GM19395 (cell line): ENCODE measurements around the gene FH.

Experiments
- ATAC-seq: cut with Tn5 transposase; IDR thresholded peaks from one replicate; pipeline ENCODE4 v1.9.1; 2021; ENCODE audit warnings: mild to moderate bottlenecking, moderate library complexity; ENCODE audit not compliant: unreplicated experiment

Gene FH

DNA sequence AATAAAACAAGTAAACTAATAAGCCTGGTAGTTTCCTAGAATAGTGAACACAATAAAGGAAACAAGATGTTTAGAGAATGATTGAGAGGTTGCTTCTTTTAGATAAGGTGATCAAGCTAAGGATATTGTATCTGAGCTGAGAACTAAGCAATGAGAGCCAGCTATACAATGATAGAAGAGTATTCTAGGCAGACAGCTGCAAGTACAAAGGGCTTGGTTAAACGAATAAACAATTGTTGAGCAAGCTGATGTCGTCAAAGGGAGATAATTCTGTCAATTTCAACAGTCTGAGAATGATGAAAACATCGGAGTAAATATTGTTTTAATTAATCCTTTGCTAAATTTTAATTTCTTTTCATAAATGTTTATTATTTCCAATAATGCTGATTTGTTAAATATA lies 5.5 kb upstream of the FH start:
- no peak for ATAC-seq

DNA sequence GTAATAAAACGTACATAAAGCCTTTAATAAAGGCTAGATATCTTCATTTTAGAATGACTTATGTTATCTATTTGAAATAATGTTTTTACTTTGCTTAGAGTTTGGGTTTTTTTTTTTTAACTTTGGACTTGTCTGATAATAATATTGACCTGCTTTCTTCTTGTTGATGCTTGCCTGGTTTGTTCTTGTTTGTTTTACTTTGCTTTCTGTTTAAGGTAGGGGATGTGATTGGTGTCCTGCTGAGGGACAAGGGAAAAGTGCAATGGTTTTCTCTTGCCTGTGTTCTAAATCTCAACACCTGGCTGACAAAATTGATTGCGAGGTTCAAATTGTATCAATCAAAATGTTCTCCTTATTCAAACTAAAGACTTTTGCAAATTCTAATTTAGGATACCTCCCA lies 2.2 kb upstream of the FH start:
- ATAC-seq = no peak

DNA sequence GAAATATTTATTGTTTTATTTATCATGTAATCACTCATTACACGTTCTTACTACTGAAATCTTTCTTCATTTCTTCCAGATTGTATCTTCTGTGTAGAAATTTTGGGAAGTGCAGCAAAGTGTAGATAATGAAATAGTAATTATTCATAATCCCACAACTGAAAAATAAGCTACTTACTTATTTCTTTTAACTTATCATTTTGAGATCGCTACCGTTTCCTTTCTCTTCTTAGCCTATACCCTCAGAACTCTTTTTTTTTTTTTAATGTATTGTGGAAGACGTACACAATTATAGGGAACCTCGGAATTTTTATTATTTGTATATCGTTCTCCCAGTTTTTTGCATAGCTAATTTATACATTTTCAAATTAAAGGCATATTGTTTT lies 518 bp upstream of the FH start:
- ATAC-seq = no peak

DNA sequence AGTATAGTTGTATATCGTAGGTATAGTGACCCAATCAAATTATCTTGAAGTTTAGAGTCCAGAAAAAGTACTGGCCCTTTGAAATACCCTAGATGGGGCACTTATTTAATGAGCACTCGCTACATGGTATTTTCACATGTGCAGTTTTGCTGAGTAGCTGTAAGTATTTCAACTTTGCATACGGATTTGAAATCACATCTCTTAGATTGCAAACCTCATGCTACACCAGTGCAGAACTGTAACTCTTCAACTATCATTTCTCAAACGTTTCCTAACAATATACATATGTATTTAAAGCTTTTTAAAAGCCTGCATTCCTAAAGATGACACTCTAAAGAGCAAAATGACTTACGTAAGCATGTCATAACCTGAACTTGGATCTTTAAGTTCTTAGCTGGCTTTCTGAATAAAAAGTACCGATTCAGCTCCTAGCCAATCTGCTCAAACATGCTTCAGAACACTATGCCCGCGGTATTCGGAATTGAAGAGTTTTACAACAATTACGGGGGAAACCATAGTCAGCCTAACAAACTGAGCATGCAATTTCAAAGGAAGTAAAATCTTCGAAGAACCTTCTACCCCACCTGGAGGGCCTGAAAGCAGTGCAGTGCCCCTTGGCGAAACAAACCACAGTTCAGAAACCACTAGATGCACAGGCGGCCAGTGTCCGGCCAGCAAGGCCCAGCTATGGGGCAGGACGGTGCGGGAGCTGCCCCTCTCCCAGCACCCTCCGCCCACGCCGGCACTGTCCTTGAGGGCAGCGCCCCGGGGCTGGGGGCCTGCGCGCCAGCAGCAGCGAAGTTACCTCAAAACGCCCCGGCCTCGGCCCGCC lies 863 bp downstream of the FH start:
- ATAC-seq = peak; percentile 40

DNA sequence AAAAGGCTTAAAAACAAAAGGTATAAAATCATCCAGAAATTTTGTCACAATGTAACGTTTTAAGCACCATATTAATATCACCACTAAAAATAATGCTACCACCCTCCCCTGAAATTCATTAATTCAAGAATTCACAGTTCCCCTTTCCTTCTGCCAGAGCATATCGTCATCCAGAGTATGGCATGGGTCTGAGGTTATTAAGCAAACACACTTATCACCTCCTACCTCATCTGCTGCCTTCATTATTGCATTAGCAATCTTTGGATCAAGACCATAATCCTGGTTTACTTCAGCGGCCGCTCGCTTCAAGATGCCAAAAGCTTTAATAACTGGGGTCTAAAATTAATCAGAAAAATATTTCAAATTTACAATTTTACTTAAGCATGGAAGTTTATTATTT lies 6.2 kb downstream of the FH start:
- no peak for ATAC-seq

DNA sequence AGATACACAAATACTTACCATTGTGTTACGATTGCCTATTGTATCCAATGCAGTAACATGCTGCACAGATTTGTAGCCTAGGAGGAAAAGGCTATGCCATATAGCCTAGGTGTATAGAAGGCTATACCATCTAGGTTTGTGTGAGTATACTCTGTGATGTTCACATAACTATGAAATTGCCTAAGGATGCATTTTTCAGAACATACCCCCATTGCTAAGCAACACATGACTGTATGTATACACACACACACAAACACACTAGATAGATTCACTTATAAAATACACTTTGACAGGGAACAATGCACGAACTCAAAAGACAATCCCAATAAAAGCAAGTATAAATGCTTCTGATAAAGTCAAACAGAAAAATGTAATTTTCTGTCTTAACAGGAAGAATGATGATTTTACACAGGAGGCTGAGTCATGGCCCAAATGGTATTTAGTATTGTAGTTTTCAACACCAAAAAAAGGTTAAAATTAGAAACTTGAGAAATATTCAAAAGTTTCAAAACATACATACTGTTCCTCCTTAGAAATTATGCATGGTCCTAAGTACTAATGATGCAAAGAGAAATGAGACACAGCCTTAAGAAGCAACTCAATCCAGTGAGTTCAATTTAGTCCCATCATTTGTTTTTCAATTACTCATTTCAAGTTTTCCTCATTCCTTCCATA lies 12.2 kb downstream of the FH start:
- no peak for ATAC-seq

DNA sequence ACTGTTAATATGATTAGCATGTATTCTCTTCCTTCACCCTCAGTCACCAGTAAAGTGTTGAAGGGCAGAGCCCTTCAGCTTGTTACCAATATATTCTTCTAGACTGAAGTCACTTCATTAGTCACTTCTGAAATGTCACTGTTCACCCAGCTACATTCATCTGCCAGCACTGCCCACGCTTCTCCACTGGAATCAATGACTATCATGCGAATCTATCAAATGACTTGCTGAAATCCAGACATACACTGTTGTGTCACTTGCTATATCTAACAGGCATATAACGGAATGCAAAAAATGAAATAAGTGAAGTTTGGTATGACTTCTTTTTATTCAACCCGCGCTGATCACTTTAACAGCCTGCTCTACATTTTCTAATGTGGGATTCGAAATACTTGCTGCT lies 16.1 kb downstream of the FH start:
- ATAC-seq = no peak

DNA sequence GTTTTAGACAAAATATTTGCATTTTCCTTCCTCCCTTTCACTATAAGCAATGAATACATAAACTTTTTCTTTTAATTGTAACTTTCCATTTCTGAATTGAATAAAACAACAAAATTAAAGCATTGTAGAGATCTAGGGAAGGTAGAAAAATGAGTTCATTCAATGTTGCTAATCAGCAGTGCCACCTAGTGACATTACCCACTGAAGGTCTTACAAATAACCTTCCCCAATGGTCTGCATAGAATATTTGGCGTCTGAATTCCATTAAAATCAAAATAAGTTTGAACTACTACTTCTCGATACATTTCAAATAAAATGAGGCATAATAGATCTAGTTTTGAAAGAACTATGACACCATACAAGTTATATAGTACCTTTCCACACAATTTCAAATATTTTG lies 19.6 kb downstream of the FH start:
- no peak for ATAC-seq

DNA sequence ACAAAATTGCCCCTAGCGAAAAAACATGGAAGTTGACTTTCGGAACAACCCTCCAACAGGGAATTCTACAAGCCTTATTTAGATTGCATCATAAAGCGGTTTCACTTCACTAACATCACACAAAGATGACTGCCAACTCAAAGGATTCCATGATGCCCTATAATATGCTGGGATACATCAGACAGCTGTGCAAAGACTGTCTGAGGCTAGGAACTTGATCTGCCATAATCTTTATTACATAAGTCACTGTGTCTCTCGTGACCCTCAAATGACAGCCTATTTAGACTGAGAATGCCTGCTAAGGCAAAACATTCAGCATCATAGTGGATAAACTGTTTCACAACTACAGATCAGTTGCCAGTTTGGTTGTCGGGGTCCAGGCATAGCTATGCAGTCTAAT lies 23.8 kb downstream of the FH start:
- ATAC-seq = no peak

DNA sequence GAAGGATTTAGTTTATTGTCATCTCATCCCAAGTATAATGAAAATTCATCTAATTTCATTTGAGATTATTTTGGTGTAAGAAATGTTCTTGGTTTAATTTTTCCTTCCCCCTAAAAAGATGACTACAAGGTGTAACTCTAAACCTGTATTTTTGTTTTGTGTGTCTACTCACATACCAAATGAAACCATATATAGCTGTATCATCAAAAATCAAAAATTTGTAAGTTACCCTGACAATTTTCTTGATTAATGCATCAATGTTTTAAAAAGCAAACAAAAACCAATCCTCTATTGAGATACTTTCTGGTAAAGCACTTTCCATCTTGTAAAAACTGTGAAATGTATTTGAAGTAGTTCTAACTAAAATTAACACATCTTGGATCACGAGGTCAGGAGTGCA lies 30.8 kb downstream of the FH start:
- no peak for ATAC-seq

DNA sequence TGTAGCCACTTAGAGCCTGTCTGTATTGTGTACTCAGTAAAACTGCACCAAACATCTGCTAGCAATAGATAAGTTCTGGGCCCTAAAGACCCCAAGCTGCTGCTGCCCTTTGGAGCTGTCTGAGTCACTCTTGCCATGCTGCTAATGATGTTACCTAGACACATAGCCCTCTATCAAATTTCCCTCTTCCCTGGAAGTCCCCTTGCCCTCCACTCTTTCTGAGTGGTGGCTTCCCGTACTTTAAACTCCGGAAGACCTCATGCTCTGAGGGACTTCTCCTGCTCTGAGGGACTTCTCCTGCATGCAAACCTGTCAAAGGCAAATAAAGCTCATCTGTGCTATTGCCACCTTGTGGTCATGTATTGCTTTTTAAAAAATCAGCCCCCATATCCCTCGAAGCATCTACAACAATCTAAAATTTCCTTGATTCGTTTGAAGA lies 34.0 kb downstream of the FH start:
- peak; percentile 65 for ATAC-seq

DNA sequence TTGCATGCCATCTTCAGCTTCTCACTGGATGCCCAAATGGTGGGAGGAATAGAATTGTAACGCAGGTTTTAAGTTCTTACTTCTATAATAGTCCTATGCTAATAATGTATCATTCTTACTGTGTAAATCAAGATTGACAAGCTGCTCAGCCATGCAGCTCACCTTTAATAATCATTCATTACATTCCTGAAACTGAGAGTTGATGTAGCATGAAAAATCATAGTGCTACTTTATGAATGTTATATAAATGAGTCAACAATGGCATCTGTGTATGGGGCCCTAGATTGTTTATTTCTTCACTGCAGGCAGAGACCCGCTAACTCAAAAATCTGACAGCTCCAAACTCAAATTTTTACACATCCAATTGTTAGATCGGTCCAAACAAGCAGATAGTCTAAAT lies 34.4 kb downstream of the FH start:
- ATAC-seq = peak; percentile 77

DNA sequence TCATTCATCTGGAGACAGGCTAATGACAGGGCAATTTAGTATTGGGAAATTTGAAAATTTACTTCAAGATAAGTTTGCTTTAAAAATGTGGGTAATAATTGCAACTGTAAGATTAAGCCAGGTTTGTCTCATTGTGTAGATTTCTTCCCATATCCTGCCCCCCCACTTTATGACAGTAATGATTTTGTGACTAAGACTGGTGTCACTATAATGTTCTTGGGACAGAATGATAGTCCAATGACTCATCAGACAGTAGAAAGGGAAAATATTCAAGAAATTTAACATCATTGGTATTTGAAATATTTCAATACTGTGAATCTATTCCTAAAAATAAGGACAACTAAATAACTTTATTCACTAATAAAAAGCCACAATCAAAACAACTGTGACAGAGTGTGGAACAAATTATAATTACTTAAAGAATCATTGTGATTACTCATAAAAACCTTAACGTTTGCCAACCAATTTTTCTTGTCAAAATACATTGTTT lies 36.7 kb downstream of the FH start:
- ATAC-seq = no peak

DNA sequence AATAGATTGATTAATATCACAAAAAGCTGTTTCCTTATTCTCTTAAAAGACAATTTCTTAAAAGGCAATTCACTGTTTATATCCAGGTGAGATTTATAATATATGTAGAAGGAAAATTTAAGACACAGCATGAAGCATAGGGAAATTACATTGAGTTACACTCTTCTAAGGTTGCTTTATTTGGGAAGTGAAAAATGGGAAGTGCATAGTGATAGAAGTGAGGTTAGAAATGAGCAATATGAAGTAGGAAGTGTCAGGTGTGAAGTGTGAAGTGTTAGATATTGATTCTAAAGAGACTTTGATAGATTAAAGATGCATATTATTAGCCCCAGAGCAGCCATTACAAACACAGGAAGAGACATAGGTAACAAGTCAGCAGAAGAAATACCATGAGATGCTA lies 40.3 kb downstream of the FH start:
- ATAC-seq = no peak

DNA sequence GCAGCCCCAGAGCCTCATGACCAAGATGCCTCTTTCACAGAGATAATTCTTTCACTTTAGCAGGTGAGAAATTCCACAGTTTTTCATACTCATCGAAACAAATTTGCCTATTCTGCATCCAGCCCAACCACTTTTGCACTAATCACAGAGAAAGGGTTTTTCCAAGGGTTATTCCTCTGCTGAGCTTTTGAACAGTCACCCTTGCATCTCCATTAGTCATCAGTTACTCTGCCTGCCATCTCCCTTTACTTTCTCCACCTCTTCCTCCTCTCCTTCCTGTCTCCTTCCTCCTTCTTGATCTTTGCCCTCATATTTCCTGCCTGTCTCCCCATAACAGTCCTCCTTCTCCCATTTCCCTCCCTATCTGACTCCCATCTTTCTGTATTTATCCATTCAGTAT lies 43.9 kb downstream of the FH start:
- no peak for ATAC-seq

DNA sequence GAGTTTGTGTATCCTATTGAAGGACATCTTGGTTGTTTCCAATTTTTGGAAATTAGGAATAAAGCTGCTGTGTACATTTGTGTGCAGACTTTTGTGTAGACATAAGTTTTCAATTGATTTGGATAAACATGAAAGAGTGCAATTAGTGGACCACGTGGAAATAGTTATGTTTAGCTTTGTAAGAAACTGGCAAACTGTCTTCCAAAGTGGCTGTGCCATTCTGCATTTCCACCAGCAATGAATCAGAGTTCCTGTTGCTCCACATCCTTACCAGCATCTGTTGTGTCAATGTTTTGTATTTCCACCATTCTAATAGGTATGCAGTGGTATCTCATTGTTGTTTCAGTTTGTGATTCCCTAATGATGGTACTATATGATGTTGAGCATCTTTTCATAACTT lies 46.5 kb downstream of the FH start:
- no peak for ATAC-seq

DNA sequence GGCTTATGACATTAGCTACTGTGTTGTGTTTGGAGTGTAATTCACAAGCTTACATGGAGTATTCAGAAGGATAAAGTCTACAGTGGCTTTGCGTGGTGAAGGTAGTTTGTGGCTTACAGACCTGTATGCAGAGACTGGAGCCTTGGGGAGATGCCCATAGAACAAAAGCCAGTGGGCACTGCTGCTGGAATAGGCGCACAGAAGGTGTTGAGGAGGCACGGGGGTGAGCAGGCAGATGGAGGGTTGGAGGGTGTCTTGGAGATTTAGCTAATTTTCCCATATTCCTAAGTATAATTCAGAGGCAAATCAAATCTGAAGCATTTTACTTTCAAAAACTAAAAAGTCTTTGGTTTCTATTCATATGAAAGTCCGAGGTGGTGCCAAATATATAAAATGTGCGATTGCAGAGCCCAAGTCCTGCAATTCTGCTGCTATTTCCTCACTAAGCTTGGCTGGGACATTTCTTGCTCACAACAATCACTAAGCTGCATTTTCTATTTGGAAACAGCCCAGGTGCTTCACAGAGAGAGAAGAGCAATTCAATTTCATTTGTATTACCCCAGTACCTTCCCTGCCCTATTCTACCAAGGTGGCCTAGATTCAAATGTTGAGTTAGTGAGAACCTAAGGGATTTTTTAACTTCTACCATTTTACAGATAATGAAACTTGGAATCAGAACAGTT lies 48.5 kb downstream of the FH start:
- no peak for ATAC-seq

DNA sequence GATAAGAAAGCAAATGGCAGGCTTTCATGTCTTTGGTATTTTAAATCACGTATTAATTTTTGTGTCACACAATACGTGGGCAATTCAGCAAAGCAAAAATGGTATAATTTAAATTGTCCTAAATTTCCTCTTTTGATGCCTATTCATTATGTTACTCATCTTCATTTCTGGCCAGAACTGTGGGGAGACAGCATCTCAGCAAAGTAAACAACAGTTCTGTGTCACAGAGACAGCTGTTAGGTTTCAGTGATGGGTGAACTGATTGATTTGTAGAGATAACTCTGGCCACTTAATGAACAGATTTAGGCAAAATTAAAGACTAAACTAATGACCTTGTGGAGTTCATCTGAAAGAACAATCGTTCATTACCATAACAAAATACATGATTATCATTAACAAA lies 49.2 kb downstream of the FH start:
- no peak for ATAC-seq

DNA sequence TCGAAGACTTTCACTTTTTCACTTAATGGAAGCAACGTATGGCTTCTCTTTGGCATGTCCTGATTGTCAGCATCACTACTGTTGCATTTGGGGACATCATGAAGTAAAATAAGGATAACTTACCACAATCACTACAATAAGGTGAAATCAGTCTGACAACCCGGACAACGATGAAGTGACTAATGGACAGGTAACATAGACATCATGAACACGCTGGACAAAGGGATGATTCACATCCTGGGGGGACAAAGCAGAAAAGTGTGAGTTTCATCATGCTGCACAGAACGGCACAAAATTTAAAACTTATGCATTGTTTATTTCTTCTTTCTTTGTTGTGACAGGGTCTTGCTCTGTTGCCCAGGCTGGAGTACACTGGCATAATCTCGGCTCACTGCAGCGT lies 53.9 kb downstream of the FH start:
- no peak for ATAC-seq

DNA sequence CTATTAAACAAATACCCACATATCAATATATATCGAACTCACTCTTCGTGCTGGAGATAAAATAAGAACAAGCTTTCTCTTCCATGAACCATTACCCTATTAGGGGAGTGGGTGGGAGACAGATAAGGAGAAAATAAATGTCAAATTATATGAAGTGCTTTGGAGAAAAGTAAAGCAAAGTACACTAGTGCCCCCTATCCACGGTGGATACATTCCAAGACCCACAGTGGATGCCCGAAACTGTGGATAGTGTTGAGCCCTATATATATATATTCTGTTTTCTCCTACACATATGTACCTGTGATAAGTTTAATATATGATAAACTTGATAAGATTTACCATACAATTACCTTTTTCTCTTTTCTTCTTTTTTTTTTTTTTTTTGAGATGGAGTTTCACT lies 54.6 kb downstream of the FH start:
- ATAC-seq = no peak

DNA sequence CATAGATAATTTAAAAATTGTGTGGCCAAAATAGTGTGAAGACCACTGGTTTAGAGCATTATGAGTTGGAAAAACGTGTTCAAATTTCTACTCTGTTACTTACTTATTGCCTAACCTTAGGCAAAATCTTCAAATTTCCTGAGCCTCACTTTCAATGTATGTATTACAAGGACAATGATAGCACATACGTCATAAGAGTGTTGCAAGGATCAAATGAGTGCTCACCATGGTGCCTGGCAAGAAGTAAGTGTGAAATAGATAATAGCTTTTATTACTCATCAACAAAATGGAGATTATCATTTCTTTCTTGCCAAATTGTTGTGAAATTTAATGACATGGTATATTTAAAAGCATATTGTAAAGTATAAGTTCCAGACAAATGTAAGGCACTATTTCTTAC lies 57.2 kb downstream of the FH start:
- no peak for ATAC-seq
